ENCODE data around the gene NEUROD2.

NEUROD2 gene

GRCh38 chr17:39618246-39618913 is 10.7 kb upstream of the NEUROD2 start:
- DNase-seq (ENCODE audit: low read depth), result no peak

DNA sequence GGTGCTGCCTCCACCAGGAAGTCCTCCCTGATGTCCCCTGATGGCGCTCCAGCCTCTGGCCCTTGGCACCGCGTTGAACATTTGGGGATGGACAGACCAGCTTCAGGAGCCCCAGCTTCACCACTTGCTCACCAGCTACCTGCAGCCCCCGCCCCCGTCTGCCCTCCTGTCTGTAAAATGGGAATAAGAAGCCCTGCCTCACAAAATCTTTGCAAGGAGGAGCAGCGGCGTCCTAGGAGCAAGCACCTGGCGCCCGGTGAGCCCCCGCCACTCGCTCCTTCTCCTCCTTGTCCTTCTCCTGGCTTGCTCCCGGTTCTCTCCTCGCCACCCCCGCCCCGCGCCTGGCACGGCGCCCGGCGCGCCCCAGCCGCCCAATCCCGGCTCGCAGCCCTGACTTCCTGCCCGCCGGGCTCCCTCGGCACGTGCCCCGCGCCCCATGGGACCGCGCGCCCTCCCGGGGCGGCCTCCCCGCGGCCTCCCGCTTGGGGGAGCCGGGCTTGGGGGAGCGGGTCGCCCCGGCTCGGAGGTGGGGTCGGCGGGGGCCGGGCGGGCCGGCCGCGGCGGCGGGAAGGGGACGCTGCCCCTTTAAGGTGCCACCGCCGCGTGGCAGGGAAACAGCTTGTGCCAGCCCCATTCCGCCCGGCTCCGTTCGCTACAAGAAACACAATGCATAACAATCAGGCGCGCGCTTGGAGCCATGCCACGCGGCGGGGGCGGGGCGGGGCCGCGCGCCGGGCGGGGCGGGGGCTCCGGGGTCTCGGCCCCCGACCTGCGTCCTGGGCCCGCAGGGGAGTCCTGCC is 9.9 kb upstream of the NEUROD2 start:
- DNase-seq (ENCODE audit: low read depth), result peak; percentile 42

DNA sequence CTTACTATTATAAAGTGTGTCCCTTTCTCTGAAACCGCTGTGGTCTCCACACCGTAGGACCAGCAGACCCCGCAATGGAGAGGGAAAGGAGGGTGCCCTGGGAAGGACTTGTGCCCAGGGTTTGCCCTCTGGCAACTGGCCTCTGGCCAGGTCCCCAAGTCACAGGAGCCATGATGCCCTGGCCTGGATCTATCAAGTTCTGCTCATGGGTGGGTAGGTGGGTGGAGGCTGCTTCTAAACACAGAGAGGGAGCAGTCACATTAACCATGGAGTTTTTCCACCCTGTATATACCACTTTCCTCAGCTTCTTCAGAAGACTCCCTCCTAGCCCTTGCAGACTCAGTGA is 9.4 kb upstream of the NEUROD2 start:
- DNase-seq (ENCODE audit: low read depth), result no peak

DNA sequence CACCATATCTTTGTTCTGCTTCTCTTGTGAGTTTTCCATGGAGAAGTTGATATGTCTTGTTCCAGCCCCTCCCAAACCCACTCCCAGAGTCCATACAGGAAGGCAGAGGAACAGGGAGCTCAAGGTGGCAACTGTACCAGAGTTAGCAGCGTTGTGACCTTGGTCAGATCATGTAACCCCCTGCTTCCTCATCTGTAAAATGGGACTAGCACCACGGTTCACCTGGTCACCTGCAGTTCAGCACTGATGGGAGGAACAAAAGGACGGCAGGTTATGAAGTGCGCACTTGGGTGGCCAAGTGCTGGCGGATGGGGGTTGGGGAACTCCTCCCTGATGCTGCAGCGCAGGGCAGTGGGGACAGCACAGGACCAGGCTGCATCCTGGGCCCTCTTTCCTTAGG is 7.7 kb upstream of the NEUROD2 start:
- no peak for DNase-seq (ENCODE audit: low read depth)

GRCh38 chr17:39614545-39615157 is 6.9 kb upstream of the NEUROD2 start:
- no peak for DNase-seq (ENCODE audit: low read depth)

- no peak for DNase-seq (ENCODE audit: low read depth)
Observed at GRCh38 chr17:39612935-39613464, 5.3 kb upstream of the NEUROD2 start.

DNA sequence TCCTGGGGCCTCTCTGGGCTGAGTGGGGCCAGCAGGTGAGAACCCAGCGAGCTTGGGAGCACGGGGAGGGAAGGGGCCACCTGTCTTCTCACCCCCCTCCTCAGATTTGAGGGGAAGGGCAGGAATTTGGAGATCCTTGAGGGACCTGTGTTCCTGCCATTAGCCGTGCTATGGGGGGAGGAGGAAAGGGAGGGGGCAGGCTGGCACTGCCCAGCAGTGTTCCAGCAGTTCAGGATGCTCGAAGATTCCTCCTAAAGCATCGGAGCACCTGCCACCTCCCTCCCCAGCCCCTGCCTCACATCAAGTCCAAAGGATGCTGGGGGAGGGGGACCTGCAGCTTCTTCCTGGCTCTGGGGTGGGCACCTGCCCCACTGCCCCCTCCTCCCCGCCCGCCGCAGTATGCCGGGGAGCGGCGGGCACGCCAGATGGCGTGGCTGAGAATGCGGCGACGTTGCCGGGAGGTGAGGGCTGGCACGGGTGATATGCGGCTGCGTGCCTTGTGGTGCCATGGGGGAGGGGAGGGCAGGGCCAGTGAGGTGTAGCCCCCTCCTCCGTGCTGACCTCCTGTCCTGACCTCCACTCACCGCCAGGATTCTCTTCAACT is 4.7 kb upstream of the NEUROD2 start:
- DNase-seq (ENCODE audit: low read depth), result no peak

GRCh38 chr17:39611401-39612112 is 3.8 kb upstream of the NEUROD2 start:
- no peak for DNase-seq (ENCODE audit: low read depth)

GRCh38 chr17:39609416-39610025 is 1.8 kb upstream of the NEUROD2 start:
- no peak for DNase-seq (ENCODE audit: low read depth)

GRCh38 chr17:39608142-39608981 is 642 bp upstream of the NEUROD2 start:
- DNase-seq (ENCODE audit: low read depth), result no peak

DNA sequence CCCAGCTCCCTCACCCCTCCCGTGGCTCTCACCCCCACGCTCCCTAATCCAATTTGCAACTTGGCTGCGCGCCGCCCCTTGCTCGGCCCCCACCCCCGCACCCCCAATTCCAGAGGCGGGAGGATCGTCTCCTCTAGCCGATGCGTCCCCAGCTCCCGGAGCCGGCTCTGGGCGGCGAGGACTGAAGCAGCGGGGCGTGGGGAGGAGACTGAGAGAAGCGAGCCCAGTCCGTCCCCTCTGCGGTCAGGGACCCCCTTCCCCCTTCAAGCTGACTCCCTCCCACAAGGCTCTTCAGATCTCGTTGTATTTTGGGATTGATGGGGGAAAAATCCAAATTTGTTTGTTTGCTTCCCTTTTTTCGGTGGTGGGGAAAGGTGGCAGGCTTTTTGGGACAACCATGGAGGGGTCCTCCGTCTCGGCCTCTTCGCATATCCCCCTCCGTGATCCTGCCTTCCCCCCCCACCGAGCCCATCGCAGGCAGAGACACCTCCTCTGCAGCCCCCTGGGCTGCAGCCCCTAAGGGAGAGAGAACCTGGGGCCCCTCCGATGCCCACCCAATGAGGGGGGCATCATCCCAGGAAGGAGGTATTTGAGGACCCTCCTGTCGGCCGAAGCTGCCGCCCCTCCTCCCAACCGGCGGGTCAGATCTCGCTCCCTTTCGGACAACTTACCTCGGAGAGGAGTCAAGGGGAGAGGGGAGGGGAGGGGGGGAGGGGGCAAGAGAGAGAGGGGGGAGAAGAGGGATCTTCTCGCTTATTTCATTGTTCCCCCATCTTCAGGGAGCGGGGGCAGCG is 466 bp downstream of the NEUROD2 start:
- no peak for DNase-seq (ENCODE audit: low read depth)

- no peak for DNase-seq (ENCODE audit: low read depth)
Observed at GRCh38 chr17:39606434-39607056, 1.2 kb downstream of the NEUROD2 start.

DNA sequence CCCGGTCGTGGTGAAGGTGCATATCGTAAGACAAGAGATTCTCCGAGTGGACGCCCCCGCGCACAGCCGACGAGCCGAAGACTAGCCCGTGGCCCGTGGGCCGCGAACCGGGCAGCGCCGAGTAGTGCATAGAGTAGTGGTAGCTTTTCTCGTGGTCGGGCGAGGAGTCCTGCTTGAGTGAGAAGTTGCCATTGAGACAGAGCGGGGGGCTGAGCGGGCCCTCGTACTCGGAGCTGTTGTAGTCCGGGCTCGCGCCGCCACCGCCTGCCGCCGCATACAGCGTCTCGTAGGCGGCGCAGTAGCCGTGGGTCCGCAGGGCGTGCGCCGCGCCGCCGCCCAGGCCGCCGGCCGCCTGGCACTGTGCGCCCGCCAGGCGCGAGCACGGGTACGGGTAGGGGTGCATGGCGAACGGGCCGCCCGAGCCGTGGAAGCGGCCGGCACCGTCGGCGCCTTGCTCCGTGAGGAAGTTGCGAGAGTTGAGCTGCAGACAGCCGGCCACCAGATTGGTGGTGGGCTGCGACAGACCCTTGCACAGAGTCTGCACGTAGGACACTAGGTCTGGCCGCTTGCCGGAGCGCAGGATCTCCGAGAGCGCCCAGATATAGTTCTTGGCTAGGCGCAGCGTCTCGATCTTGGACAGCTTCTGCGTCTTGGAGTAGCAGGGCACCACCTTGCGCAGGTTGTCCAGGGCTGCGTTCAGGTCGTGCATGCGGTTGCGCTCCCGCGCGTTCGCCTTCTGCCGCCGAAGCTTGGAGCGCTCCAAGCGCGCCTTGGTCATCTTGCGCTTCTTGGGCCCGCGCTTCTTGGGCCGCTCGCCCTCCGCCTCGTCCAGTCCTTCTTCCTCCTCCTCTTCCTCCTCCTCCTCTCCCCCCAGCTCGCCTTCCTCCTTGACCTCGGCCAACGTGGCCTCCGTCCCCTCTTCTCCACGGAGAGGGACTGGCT is 2.0 kb downstream of the NEUROD2 start:
- no peak for DNase-seq (ENCODE audit: low read depth)

DNA sequence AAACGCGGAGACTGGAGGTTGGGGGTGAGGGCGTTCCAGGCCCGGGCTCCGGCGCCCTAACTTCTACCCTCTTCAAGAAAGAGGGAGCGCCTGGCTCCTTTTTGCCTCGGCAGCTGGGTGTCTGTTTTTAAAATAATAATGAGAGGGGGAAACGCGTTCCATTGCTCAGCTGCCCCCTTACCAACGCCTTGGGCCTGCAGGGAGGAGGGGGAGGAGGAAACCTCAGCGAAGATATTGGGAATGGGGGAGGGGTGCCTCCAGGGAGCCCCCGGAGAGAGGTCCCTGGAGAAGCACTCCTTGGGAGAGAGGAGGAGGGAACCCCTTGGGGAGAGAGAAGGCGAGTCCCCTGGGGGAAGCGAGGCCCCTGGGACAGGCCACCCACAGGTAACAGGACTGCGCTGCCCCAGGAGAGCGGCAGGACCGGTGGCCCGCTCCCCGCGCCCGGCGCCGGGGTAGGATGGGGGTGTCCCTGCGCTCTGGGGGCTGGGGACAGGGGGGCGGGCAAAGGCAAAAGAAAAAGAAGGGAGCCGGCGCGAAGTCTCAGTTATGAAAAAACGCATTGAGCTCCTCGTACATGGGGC is 2.7 kb downstream of the NEUROD2 start:
- DNase-seq (ENCODE audit: low read depth), result no peak

DNA sequence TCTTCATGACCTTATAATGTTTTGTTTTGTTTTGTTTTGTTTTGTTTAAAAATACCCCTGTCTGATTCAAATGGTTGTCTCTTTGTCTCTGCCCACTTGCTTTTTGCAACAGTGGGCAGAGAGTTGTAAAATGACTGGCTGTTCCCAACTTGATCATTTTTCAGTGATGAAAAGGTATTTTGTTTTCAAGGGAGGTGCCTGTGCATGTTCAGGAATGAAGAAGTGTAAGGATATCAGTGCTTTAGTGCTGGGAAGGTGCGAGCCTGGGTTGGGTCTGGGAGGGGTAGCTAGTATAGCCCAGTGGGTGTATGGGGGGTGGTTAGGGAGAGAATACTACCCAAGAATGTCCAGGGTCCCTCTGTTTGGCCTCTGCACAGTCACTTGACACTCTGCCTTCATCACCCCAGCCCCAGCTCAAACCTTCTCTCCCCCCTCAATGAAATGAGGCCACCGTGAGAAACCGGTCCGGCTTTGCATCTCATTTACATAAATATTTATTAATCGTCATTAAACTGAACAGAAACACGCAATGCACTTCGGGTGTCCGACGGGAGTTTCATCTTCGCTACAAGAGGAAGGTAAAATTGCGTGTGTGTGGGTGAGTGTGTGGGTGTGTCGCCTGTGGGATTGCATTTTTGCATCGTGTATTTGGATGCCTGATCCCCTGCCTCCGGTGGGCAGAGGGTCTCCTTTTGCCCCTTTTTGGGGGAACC is 4.3 kb downstream of the NEUROD2 start:
- no peak for DNase-seq (ENCODE audit: low read depth)

DNA sequence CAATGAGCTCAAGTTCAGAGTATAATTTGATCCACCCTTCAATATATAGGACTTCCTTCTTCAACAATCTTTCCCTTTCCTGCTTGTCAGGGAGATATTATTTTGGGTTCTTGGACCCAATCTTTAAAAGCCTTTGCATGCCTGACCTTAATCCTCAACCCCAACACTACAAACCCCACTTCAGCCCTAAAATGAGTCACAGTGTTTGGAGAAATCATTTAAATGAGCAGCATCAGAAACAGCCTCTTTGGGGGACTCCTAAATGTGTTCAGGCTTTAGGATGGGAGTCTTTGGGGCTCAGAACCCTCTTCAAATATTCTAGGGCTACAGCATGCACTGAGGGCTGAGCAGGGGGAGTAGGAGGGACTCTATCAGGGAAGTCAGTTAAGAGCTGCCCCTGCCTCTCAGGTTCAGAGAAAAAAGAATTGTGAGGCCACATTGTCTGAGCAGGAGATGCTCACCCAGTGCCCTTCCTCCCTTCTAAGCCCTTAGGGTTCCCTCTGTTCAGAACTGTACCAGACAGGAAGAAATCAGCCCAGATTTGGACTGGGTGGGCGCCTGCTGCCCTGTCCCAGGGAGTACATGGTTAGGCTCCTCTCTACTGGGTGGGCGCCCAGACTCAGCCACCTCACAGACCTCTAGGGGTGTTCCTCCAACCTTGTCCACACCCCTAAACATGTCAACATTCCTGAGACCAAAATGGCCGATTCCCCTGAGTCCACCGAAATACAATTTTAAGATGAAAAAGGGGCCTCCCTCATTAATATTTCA is 5.0 kb downstream of the NEUROD2 start:
- no peak for DNase-seq (ENCODE audit: low read depth)

Measured in activated T-helper 1 cell treated with Interleukin-2 at 50 U/mL for 16 hours (primary cell).